Retinal pigment epithelial cell (primary cell): ENCODE measurements around the gene ZNF560.

ENCODE experiments used
- DNase-seq: peaks from one replicate; pipeline ENCODE4 v3.0.0-alpha.2; 2010; ENCODE audit warnings: low read depth
- H3K4me3 ChIP-seq: 2 replicates; pipeline ENCODE4 v1.5.1; 2011; ENCODE audit warnings: mild to moderate bottlenecking, low read length, control low read depth, moderate library complexity
- CTCF ChIP-seq: conservative IDR thresholded peaks from 2 replicates; pipeline ENCODE4 v1.5.1; 2011; ENCODE audit warnings: low read depth, low read length, control low read depth, inconsistent platforms

ZNF560 gene

GRCh38 chr19:9528757-9529336 lies 30.4 kb upstream of the ZNF560 start:
- no peak for TF ChIP-seq CTCF
- H3K4me3 ChIP-seq: no peak overlapping the region
- peak; percentile 4 for DNase-seq

DNA sequence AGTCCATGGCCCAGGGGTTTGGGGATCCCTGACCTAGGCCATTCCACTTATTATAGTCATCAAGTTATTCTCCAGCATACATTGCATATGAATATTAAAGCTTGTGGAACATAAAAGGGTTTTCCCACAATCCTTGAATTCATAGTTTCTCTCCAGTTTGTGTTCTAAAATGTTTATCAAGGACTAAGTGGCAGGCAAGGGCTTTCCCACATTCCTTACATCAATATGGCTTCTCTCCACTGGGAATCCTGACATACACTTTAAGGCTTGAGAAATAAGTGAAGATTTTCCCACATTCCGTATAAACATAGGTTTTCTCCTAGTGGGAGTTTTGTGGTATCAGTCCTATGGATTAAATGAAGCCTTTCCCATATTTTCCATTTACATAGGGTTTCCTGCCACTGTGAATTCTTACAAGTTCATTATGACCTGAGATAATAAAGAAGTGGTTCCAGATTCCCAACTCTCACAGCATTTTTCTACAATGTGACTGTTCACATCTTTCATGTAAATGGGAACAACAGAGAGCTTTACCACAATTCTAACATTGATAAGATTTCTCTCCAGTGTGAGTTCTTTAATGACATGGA lies 25.6 kb upstream of the ZNF560 start:
- no peak overlapping the region for H3K4me3 ChIP-seq
- TF ChIP-seq CTCF: no peak
- no peak for DNase-seq

GRCh38 chr19:9507285-9507684 lies 8.9 kb upstream of the ZNF560 start:
- no peak for TF ChIP-seq CTCF
- H3K4me3 ChIP-seq: no peak overlapping the region
- no peak for DNase-seq

DNA sequence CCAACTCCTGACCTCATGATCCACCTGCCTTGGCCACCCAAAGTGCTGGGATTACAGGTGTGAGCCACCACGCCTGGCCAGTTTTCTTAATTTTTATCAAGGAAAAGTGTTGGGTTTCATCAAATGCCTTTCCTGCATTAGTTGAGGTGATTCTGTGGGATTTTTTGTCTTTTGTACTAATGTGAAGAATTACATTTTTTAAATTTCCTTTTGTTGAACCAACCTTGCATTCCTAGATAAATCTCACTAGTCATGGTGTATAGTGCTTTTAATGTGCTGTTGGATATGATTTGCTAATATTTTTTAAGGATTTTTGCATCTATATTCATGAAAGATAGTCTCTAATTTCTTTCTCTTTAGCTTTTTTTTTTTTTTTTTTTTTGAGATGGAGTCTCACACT lies 2.4 kb upstream of the ZNF560 start:
- no peak for TF ChIP-seq CTCF
- no peak overlapping the region for H3K4me3 ChIP-seq
- no peak for DNase-seq

- no peak for DNase-seq
- no peak overlapping the region for H3K4me3 ChIP-seq
- TF ChIP-seq CTCF: no peak
These were observed 4.3 kb downstream of the ZNF560 start for GRCh38 chr19:9494096-9494495.

GRCh38 chr19:9487016-9487415 lies 11.4 kb downstream of the ZNF560 start:
- TF ChIP-seq CTCF: no peak
- DNase-seq: no peak
- H3K4me3 ChIP-seq: no peak overlapping the region

DNA sequence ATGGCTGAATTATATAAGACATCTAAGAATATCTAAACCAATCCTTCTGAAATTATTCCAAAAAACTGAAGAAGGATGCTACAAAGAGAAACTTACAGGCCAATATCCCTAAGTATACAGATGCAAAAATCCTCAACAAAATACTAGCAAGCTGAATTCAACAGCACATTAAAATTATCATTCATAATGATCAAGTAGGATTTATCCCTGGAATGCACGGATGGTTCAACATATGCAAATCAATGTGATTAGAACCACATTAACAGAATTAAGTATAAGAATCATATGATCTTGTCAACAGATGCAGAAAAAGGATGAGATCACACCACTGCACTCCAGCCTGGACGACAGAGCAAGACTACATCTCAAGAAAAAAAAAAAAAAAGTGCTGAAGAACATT lies 13.3 kb downstream of the ZNF560 start:
- no peak for DNase-seq
- no peak overlapping the region for H3K4me3 ChIP-seq
- TF ChIP-seq CTCF: no peak
